Endothelial cell of umbilical vein (primary cell): ENCODE results near the gene ZNF25. TPM values are rescaled to one million over a fixed set of nuclear protein-coding genes. Genes with fewer than 3 reads are reported as not detected.
"Not testable (repeated sequence)": the region's sequence is repeated elsewhere in the genome, so short reads cannot be mapped to it uniquely, and the experiment has no call there.

ENCODE experiments used
- BruUV-seq: library from RNA; stranded (reverse); fragments of 400-500 nt; replicated peaks from 2 replicates; lab custom pipeline; 2021; lab: Mats Ljungman, UMichigan
- CTCF ChIA-PET: fragments of 300-600, 350-600 bp; sonication (Branson Sonifier 250); formaldehyde crosslinking; loops from one replicate; lab custom pipeline; 2021; ENCODE audit warnings: antibody characterized with exemption, inconsistent platforms; lab: Charles Lee
- POLR2A ChIA-PET: fragments of 300-600, 350-600 bp; sonication (Branson Sonifier 250); formaldehyde crosslinking; loops from one replicate; lab custom pipeline; 2021; ENCODE audit warnings: antibody characterized with exemption, inconsistent platforms; lab: Charles Lee
- DNase-seq: peaks from one replicate; pipeline ENCODE4 v3.0.0-alpha.2; 2011; ENCODE audit warnings: low read depth, low spot score
- FAIRE-seq: peaks from 2 replicates; lab custom pipeline; 2011; peaks lifted over from hg19 to GRCh38; lab: Jason Lieb, UNC
- H2AFZ ChIP-seq: 2 replicates; pipeline ENCODE4 v1.6.0; 2012; ENCODE audit warnings: low read depth, low read length, control low read depth, inconsistent platforms
- H3K27ac ChIP-seq: 2 replicates; pipeline ENCODE4 v1.5.1; 2011; ENCODE audit warnings: low read depth, mild to moderate bottlenecking, control low read depth, low read length, moderate library complexity; ENCODE audit not compliant: insufficient read depth
- H3K27me3 ChIP-seq, 2 experiments: 2 replicates each; pipeline versions ENCODE4 v1.6.0 to v1.6.1; 2011; ENCODE audit warnings: low read length in 2 of 2, mixed read lengths in 1 of 2; ENCODE audit not compliant: control insufficient read depth in 2 of 2, insufficient read depth in 2 of 2
- H3K36me3 ChIP-seq, 2 experiments: 2 replicates in 1 of 2; 3 replicates in 1 of 2; pipeline ENCODE4 v1.5.1; 2011; ENCODE audit warnings: low read length in 2 of 2, mild to moderate bottlenecking in 1 of 2, moderate library complexity in 1 of 2; ENCODE audit not compliant: control insufficient read depth in 2 of 2, insufficient read depth in 2 of 2; ENCODE audit errors: extremely low read depth in 1 of 2
- H3K4me1 ChIP-seq: 3 replicates; pipeline ENCODE4 v1.5.1; 2011; ENCODE audit warnings: mild to moderate bottlenecking, low read length; ENCODE audit not compliant: control insufficient read depth, insufficient read depth; ENCODE audit errors: extremely low read depth
- H3K4me2 ChIP-seq: 2 replicates; pipeline ENCODE4 v1.6.1; 2011; ENCODE audit warnings: low read length, control low read depth, mixed read lengths; ENCODE audit not compliant: insufficient read depth
- H3K4me3 ChIP-seq, 3 experiments: fragments of 200-600 bp in 1 of 3; sonication (generic), shearing (Covaris generic) in 1 of 3; replicated peaks in 1 of 3; 2 replicates each; pipeline ENCODE4 v1.5.1; 2011 to 2016; ENCODE audit warnings: control low read depth in 3 of 3, low read length in 3 of 3, mild to moderate bottlenecking in 2 of 3, inconsistent platforms in 1 of 3, low read depth in 1 of 3, moderate library complexity in 1 of 3; ENCODE audit not compliant: insufficient read depth in 1 of 3
- H3K79me2 ChIP-seq: 2 replicates; pipeline ENCODE4 v1.6.0; 2012; ENCODE audit warnings: low read length, inconsistent platforms; ENCODE audit not compliant: control insufficient read depth, insufficient read depth
- H3K9ac ChIP-seq: replicated peaks from 2 replicates; pipeline ENCODE3; 2011; ENCODE audit warnings: low read length, control low read depth; ENCODE audit not compliant: insufficient read depth; ENCODE audit errors: extremely low read depth
- H3K9me1 ChIP-seq: replicated peaks from 3 replicates; pipeline ENCODE4 v1.6.0; 2011; ENCODE audit warnings: mild to moderate bottlenecking, low read length; ENCODE audit not compliant: control insufficient read depth, insufficient read depth; ENCODE audit errors: extremely low read depth
- H3K9me3 ChIP-seq: replicated peaks from 2 replicates; pipeline ENCODE4 v1.5.1; 2012; ENCODE audit warnings: low read length, inconsistent platforms; ENCODE audit not compliant: control insufficient read depth, insufficient read depth
- H4K20me1 ChIP-seq: replicated peaks from 2 replicates; pipeline ENCODE3; 2011; ENCODE audit warnings: mild to moderate bottlenecking, low read length; ENCODE audit not compliant: control insufficient read depth, insufficient read depth; ENCODE audit errors: extremely low read depth
- CTCF ChIP-seq, 2 donors: IDR thresholded peaks; 1 replicate in 1 of 2; 2 replicates in 1 of 2; pipeline ENCODE4 v1.5.1; 2011; ENCODE audit warnings: low read length in 2 of 2, mild to moderate bottlenecking in 2 of 2, moderate library complexity in 2 of 2, control low read depth in 1 of 2, inconsistent platforms in 1 of 2, low read depth in 1 of 2; ENCODE audit not compliant: insufficient read depth in 1 of 2; ENCODE audit errors: extremely low read depth in 1 of 2
- FOS ChIP-seq: IDR thresholded peaks from 2 replicates; pipeline ENCODE4 v1.6.1; 2011; ENCODE audit warnings: mild to moderate bottlenecking, low read length, moderate library complexity, borderline replicate concordance; ENCODE audit not compliant: insufficient read depth
- GATA2 ChIP-seq: IDR thresholded peaks from 2 replicates; pipeline ENCODE4 v1.7.0; 2011; ENCODE audit warnings: low read depth, mild to moderate bottlenecking, moderate library complexity, mixed read lengths, low read length; ENCODE audit not compliant: insufficient read length, insufficient read depth
- JUN ChIP-seq: IDR thresholded peaks from 2 replicates; pipeline ENCODE4 v1.6.1; 2011; ENCODE audit warnings: borderline replicate concordance, low read depth; ENCODE audit not compliant: insufficient read length, insufficient read depth
- MAX ChIP-seq: IDR thresholded peaks from 2 replicates; pipeline ENCODE4 v1.6.1; 2011; ENCODE audit not compliant: insufficient read depth, insufficient read length
- MYC ChIP-seq: IDR thresholded peaks from one replicate; pipeline ENCODE4 v1.6.1; 2011; ENCODE audit warnings: mild to moderate bottlenecking, low read depth, low read length
- dilution Hi-C: fragments of 300-500 bp; cut with MboI; formaldehyde crosslinking; loops from one replicate; pipeline ENCODE4 v1.15.0; 2019; ENCODE audit warnings: low sequenced_read_pairs; ENCODE audit not compliant: extremely low pct_ligation_motif_present
- intact Hi-C: fragments of 100-400 bp; cut with micrococcal nuclease; formaldehyde crosslinking; loops from one replicate; pipeline ENCODE4 v1.10.0; 2022
- polyA plus RNA-seq, 4 experiments: library from polyadenylated mRNA; depleted of rRNA in 3 of 4; stranded (reverse) in 3 of 4; unstranded in 1 of 4; fragments of >200 nt; gene quantifications; 2 replicates each; pipeline versions ENCODE4 v1.2.1 to v1.2.3, GENCODE V29; 2011 to 2012; ENCODE audit warnings: missing spikeins in 1 of 4
- total RNA-seq: library from RNA; stranded (reverse); gene quantifications from 2 replicates; pipeline ENCODE4 v1.2.3, GENCODE V29; 2021

The ZNF25 gene
- total and polyA plus RNA-seq, 2 donors (not counting 3 experiments of a cell fraction or from before 2014, with no cell fraction given): 2.0 to 5.2 TPM

GRCh38 chr10:38003026-38003425, 26.6 kb upstream of the ZNF25 start:
- TF ChIP-seq CTCF (IDR thresholded peaks at IDR 0.05; ENCODE audit: extremely low read depth in 1 of 2, insufficient read depth in 1 of 2, low read depth in 1 of 2, low read length in 2 of 2) (no peak), FOS (no peak), JUN (no peak), MAX (no peak), MYC (no peak), GATA2 (no peak)
- no peaks in the 10 kb centered on the region for H3K9me3 ChIP-seq
- no peaks in the 10 kb centered on the region for H3K4me1 ChIP-seq
- H3K9me1 ChIP-seq: no peaks in the 10 kb centered on the region
- H3K36me3 ChIP-seq: no peaks in the 10 kb centered on the region
- dilution Hi-C loops (no loop called here), intact Hi-C loops (no loop called here)
- POLR2A ChIA-PET: no interaction called here
- no peak overlapping the region for H2AFZ ChIP-seq
- DNase-seq (no peak), FAIRE-seq (no peak)
- CTCF ChIA-PET: no interaction called here
- H4K20me1 ChIP-seq: no peaks in the 10 kb centered on the region
- H3K27ac ChIP-seq: no peak overlapping the region
- no TSS peak for BruUV-seq
- H3K9ac ChIP-seq: no peak overlapping the region
- H3K4me3 ChIP-seq: no peak overlapping the region
- H3K27me3 ChIP-seq: peaks cover under 1 to 1% of the 10 kb centered on the region in 2 experiments
- no peak overlapping the region for H3K4me2 ChIP-seq
- no peaks in the 10 kb centered on the region for H3K79me2 ChIP-seq

GRCh38 chr10:38000474-38000873, 24.0 kb upstream of the ZNF25 start:
- dilution Hi-C loops: not testable (repeated sequence)

GRCh38 chr10:37998920-37999319, 22.5 kb upstream of the ZNF25 start:
- H3K36me3 ChIP-seq, CTCF ChIA-PET, dilution Hi-C loops, FAIRE-seq, DNase-seq, BruUV-seq, intact Hi-C loops, H3K4me3 ChIP-seq, H3K9me3 ChIP-seq, H4K20me1 ChIP-seq, H3K4me2 ChIP-seq, H2AFZ ChIP-seq, H3K79me2 ChIP-seq, H3K9ac ChIP-seq, H3K4me1 ChIP-seq, H3K27ac ChIP-seq, H3K9me1 ChIP-seq, H3K27me3 ChIP-seq, POLR2A ChIA-PET: not testable (repeated sequence)

More at GRCh38 chr10:38000474-38000873, 24.0 kb upstream of the ZNF25 start:
- H3K4me3 ChIP-seq, H4K20me1 ChIP-seq, H3K36me3 ChIP-seq, H3K27ac ChIP-seq, H2AFZ ChIP-seq, FAIRE-seq, H3K27me3 ChIP-seq, POLR2A ChIA-PET, H3K79me2 ChIP-seq, H3K9ac ChIP-seq, intact Hi-C loops, H3K9me1 ChIP-seq, H3K4me2 ChIP-seq, H3K9me3 ChIP-seq, CTCF ChIA-PET, DNase-seq, H3K4me1 ChIP-seq, BruUV-seq: not testable (repeated sequence)
